CD4-positive, alpha-beta T cell treated with Interleukin-10 for 1 hour (primary cell): ENCODE results near the gene SMYD3.
"Not testable (repeated sequence)": the region's sequence is repeated elsewhere in the genome, so short reads cannot be mapped to it uniquely, and the experiment has no call there.

Experiments used
- DNase-seq: peaks from one replicate; pipeline ENCODE4 v3.0.0-alpha.2; 2020

The SMYD3 gene

GRCh38 chr1:245777752-245778151 is 729.3 kb downstream of the SMYD3 start:
- DNase-seq, result no peak

GRCh38 chr1:245776694-245777332 is 730.3 kb downstream of the SMYD3 start:
- DNase-seq, result no peak

GRCh38 chr1:245776139-245776538 is 730.9 kb downstream of the SMYD3 start:
- no peak for DNase-seq

GRCh38 chr1:245774931-245775330 is 732.1 kb downstream of the SMYD3 start:
- DNase-seq, result not testable (repeated sequence)

- DNase-seq, result no peak
These were observed 732.9 kb downstream of the SMYD3 start for GRCh38 chr1:245774196-245774595.

- DNase-seq, result no peak
These were observed 733.7 kb downstream of the SMYD3 start for GRCh38 chr1:245773344-245773743.

- no peak for DNase-seq
These were observed 734.3 kb downstream of the SMYD3 start for GRCh38 chr1:245772739-245773138.

GRCh38 chr1:245772325-245772724 is 734.8 kb downstream of the SMYD3 start:
- DNase-seq, result no peak

GRCh38 chr1:245771511-245772281 is 735.4 kb downstream of the SMYD3 start:
- no peak for DNase-seq

GRCh38 chr1:245770156-245770555 is 736.9 kb downstream of the SMYD3 start:
- DNase-seq, result no peak

GRCh38 chr1:245768596-245768995 is 738.5 kb downstream of the SMYD3 start:
- no peak for DNase-seq

GRCh38 chr1:245765230-245766000 is 741.7 kb downstream of the SMYD3 start:
- DNase-seq, result no peak

- no peak for DNase-seq
These were observed 743.2 kb downstream of the SMYD3 start for GRCh38 chr1:245763873-245764331.

GRCh38 chr1:245762396-245762910 is 744.6 kb downstream of the SMYD3 start:
- DNase-seq, result no peak

- no peak for DNase-seq
These were observed 746.8 kb downstream of the SMYD3 start for GRCh38 chr1:245760301-245760700.

- no peak for DNase-seq
These were observed 752.6 kb downstream of the SMYD3 start for GRCh38 chr1:245754463-245754961.

- DNase-seq, result no peak
These were observed 753.3 kb downstream of the SMYD3 start for GRCh38 chr1:245753807-245754206.

- DNase-seq, result no peak
These were observed 754.5 kb downstream of the SMYD3 start for GRCh38 chr1:245752561-245752960.

- no peak for DNase-seq
These were observed 755.2 kb downstream of the SMYD3 start for GRCh38 chr1:245751726-245752470.

- DNase-seq, result no peak
These were observed 756.0 kb downstream of the SMYD3 start for GRCh38 chr1:245751116-245751515.

- no peak for DNase-seq
These were observed 756.8 kb downstream of the SMYD3 start for GRCh38 chr1:245750261-245750660.

GRCh38 chr1:245749053-245749452 is 758.0 kb downstream of the SMYD3 start:
- DNase-seq, result no peak
